ENCODE data around the gene FOSL1. TPM values are rescaled to one million over a fixed set of nuclear protein-coding genes. Genes with fewer than 3 reads are reported as not detected.

Gene FOSL1
- total RNA-seq, 1 donor from 2014 or later = 2.2 TPM

DNA sequence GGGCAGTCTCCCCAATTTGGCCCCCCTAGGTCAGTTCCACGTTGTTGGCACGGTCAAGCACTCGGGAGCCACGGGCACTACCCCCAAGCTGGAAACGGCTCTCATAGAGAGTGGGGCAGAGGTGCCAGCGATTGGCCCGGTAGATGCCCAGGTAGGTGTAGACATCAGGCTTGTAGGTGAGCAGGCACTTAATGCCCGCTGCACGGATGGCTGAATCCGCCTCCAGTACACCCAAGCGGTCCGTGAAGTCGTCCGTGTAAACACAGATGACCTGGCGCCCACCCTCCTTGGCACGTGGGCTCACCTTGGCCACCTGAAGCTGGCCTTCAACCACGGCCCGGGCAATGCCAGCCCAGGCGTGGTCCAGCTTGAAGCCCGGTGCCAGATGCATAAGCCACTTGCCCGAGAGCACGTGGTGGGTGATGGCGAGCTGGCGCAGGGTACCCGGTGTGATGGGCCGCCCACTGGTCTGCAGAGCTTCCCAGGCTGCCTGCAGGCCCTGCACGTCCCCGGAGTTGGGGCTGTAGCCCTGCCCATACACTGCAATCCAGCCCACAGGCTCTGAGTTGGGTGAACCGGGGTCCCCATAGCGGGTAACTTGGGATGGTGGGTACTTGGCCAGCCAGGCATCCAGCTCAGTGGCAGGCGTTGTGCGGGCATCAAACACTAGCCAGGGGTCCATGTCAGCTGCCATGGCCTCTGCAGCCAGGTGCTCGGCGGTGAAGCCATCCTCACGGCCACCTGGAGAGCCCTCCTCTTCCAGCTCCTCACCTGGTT is 17.4 kb upstream of the FOSL1 start:
- TF ChIP-seq, protein P1, sequence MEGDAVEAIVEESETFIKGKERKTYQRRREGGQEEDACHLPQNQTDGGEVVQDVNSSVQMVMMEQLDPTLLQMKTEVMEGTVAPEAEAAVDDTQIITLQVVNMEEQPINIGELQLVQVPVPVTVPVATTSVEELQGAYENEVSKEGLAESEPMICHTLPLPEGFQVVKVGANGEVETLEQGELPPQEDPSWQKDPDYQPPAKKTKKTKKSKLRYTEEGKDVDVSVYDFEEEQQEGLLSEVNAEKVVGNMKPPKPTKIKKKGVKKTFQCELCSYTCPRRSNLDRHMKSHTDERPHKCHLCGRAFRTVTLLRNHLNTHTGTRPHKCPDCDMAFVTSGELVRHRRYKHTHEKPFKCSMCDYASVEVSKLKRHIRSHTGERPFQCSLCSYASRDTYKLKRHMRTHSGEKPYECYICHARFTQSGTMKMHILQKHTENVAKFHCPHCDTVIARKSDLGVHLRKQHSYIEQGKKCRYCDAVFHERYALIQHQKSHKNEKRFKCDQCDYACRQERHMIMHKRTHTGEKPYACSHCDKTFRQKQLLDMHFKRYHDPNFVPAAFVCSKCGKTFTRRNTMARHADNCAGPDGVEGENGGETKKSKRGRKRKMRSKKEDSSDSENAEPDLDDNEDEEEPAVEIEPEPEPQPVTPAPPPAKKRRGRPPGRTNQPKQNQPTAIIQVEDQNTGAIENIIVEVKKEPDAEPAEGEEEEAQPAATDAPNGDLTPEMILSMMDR (IDR thresholded peaks at IDR 0.05) = no peak
- DNase-seq = no peak
- Histone ChIP-seq H3K27me3 (ENCODE audit: low read depth) (no peaks in the 10 kb centered on the region), H3K27ac (peak overlapping the region; percentile 97), H3K36me3 (peaks cover 17% of the 10 kb centered on the region), H3K4me3 (peak overlapping the region; percentile 98), H3K9me3 (no peaks in the 10 kb centered on the region), H3K4me1 (peaks cover 51% of the 10 kb centered on the region)
- ATAC-seq = no peak
- intact Hi-C loops (cut with DNase I) = no loop called here

DNA sequence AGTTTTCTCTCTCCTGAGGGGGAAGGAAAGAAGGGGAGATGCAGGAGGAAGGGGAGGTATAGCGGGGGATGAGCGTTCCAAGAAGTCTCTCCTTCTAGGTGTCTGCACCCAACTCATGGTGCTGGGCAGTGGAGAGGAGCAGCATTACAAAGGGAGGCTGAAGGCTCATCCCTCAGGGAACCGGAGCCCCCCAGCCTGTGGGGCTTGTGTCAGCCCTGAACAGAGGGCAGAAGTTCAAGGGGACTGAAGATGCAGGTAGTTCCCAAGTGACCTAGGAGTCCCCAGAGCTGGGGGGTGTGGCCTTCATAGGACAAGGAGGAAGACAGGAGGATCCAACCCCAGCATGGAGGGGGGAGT is 16.9 kb upstream of the FOSL1 start:
- Histone ChIP-seq H3K9me3 (no peaks in the 10 kb centered on the region), H3K4me3 (peak overlapping the region; percentile 98), H3K27ac (no peak overlapping the region), H3K36me3 (peaks cover 11% of the 10 kb centered on the region), H3K4me1 (peaks cover 54% of the 10 kb centered on the region), H3K27me3 (ENCODE audit: low read depth) (no peaks in the 10 kb centered on the region)
- intact Hi-C loops (cut with DNase I) = no loop called here
- TF ChIP-seq, protein P1 (IDR thresholded peaks at IDR 0.05) = no peak
- DNase-seq (no peak), ATAC-seq (no peak)

GRCh38 chr11:65916391-65916790 is 16.2 kb upstream of the FOSL1 start:
- Histone ChIP-seq H3K9me3 (no peaks in the 10 kb centered on the region), H3K27ac (peak overlapping the region; percentile 67), H3K4me3 (no peak overlapping the region), H3K4me1 (peaks cover 61% of the 10 kb centered on the region), H3K27me3 (ENCODE audit: low read depth) (no peaks in the 10 kb centered on the region), H3K36me3 (peaks cover 8% of the 10 kb centered on the region)
- TF ChIP-seq, protein P1 (IDR thresholded peaks at IDR 0.05) = no peak
- no peak for ATAC-seq
- intact Hi-C loops (cut with DNase I) = no loop called here
- DNase-seq = no peak

GRCh38 chr11:65915821-65916251 is 15.6 kb upstream of the FOSL1 start:
- peak; percentile 69 for DNase-seq
- intact Hi-C loops (cut with DNase I) = no loop called here
- peaks cover 60% of the 10 kb centered on the region for H3K4me1 ChIP-seq
- ATAC-seq = peak; percentile 2 to 28
- TF ChIP-seq, protein P1 (IDR thresholded peaks at IDR 0.05) = no peak
- no peak overlapping the region for H3K4me3 ChIP-seq
- H3K27me3 ChIP-seq (ENCODE audit: low read depth) = no peaks in the 10 kb centered on the region
- H3K27ac ChIP-seq = peak overlapping the region; percentile 67
- H3K36me3 ChIP-seq = peaks cover 4% of the 10 kb centered on the region
- no peaks in the 10 kb centered on the region for H3K9me3 ChIP-seq

DNA sequence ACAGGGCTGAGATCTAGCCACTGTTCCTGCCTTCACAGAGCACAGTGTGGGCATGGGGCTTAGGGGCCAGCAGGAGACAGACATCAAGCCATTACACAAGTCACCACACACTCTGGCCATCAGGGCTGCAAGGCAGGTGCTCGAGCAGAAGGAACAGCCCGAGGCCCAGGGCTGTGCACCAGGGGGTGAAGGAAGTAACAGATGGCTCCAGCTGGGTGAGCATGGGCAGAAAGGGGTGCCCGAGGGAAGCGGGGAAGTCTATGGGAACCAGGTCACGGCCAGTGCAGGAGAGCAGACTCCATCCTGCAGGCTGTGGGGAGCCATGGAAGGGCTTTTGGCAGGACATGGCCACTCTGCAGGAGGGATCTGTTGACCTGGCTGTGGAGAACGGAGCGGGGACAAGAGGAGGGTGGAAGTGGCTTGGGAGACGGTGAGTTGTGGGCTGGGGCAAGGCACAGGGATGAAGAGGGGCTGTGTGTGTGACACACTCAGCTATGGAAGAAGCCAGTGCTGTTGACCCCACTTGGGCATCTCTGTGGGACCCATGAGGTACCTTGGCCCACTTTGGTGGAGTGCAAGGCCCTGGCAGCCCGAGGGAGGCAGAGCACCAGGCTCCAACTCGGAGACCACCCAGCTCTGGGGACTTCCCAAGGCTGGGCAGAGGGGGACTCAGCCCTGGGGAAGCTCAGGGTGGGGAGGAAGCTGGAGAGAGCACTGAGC is 15.1 kb upstream of the FOSL1 start:
- no peaks in the 10 kb centered on the region for H3K27me3 ChIP-seq (ENCODE audit: low read depth)
- H3K9me3 ChIP-seq = no peaks in the 10 kb centered on the region
- peaks cover 54% of the 10 kb centered on the region for H3K4me1 ChIP-seq
- H3K36me3 ChIP-seq = no peaks in the 10 kb centered on the region
- intact Hi-C loops (cut with DNase I) = no loop called here
- H3K27ac ChIP-seq = peak overlapping the region; percentile 67
- ATAC-seq (no peak), DNase-seq (no peak)
- TF ChIP-seq, protein P1 (IDR thresholded peaks at IDR 0.05) = no peak
- H3K4me3 ChIP-seq = no peak overlapping the region

Measured in lower lobe of right lung (tissue), 2 donors.